Fibroblast of pulmonary artery (primary cell): ENCODE results near the gene SLC12A1.

ENCODE experiments used
- DNase-seq: peaks from one replicate; pipeline ENCODE4 v3.0.0-alpha.2; 2010; ENCODE audit warnings: low read depth
- H3K4me3 ChIP-seq: replicated peaks from 2 replicates; pipeline ENCODE4 v1.5.1; 2011; ENCODE audit warnings: low read depth, mild to moderate bottlenecking, control low read depth, low read length, moderate library complexity
- TF ChIP-seq, protein P1 (sequence below): IDR thresholded peaks from 2 replicates; pipeline ENCODE4 v1.5.1; 2011; ENCODE audit warnings: mild to moderate bottlenecking, control low read depth, low read length, inconsistent platforms; ENCODE audit errors: missing control alignments

Gene SLC12A1

DNA sequence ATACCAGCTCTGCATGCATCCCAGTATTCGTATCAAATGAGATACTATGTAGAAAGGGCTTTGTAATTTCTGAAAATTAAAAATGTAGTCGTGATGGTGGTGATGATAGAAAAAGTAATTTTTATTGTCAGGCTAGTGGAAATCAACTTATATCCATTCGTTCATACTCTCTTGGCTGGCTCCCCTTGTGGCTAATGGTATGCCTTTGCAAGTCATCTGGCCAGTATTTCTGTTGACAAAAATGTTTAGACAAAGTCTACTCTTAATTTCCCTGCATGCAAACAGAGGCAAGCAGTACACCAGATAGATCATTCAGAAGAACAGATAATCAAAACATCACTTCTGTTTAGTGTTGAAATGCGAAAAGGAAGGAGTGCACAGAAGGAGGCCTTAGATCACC is 75.6 kb downstream of the SLC12A1 start:
- TF ChIP-seq, protein P1, sequence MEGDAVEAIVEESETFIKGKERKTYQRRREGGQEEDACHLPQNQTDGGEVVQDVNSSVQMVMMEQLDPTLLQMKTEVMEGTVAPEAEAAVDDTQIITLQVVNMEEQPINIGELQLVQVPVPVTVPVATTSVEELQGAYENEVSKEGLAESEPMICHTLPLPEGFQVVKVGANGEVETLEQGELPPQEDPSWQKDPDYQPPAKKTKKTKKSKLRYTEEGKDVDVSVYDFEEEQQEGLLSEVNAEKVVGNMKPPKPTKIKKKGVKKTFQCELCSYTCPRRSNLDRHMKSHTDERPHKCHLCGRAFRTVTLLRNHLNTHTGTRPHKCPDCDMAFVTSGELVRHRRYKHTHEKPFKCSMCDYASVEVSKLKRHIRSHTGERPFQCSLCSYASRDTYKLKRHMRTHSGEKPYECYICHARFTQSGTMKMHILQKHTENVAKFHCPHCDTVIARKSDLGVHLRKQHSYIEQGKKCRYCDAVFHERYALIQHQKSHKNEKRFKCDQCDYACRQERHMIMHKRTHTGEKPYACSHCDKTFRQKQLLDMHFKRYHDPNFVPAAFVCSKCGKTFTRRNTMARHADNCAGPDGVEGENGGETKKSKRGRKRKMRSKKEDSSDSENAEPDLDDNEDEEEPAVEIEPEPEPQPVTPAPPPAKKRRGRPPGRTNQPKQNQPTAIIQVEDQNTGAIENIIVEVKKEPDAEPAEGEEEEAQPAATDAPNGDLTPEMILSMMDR = no peak
- H3K4me3 ChIP-seq = no peak overlapping the region
- DNase-seq = no peak

GRCh38 chr15:48282216-48282615 is 76.1 kb downstream of the SLC12A1 start:
- TF ChIP-seq, protein P1 = no peak
- peak; percentile 18 for DNase-seq
- H3K4me3 ChIP-seq = no peak overlapping the region

DNA sequence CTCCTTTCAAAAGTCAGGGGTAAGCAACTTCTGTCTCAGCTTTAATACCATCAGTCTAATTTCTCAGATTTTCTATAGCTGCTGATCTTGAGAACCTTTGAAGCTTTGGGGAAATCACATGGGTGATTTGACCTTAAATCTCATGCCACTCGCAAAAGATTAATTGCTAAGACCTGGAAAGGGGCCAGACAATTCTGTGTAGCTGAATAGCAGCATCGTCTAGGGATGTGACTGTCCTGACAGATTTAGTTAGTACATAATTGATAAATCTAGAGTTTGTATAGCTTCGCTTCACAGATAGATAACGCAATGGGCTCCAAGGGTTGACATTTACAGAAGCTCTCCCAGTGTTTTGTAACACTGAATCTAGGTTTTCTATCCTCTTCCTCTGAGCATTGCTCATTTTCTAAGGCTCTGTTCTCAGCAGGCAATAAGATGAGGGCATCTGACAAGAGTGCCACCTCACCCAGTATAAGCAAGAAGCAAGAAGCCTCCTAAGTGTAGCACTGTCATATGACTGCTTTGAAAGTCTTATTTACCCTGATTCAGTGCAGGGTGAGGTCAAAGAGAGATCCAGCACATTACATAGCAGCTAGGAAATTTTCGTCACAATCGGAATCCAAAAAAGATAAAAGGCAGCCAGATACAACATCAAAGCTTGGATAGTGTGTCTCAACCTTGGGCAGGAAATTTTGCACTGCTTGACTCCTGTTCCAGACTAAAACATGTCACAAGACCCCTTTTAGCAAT is 77.5 kb downstream of the SLC12A1 start:
- DNase-seq = peak; percentile 3
- TF ChIP-seq, protein P1 = no peak
- no peak overlapping the region for H3K4me3 ChIP-seq

DNA sequence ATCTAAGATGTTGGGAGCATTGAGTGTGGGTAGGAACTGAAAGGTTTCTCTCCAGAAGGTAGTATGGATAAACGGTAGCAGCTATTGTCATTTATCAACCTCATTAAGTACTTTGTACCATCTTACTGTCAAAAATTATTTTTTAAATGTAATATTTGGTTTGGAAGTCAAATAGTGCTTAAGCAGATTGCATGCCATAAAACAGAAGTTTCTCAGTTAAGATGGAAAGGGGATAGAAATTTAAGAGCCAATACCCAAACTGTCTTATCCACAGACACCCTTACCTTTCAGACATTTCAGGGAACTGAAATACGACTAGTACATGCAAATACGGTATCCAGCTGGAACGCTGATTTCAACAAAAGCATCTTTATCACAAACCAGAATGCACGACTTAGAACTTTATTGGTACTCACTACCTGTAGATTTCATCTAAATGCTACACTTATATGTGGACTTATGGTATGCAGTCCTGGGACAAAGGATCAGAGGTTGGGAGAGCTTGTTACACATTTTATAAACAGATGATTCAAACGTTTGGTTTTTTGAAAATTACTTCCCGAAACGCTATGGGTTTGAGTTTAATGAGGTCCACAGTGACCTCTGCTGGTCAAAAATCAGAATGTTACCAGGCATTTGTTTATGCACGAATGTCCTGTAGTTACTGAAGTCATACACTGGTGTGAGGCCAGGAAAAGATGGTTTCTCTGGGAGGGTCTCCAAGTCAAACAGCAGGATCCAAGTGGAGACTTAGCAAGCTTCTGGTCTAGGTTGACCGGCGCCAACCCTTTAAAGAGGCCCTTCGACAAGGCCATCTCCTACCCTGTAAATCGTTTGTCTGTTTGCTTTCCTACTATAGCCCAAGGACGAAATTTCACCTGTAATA is 79.5 kb downstream of the SLC12A1 start:
- peak overlapping the region; percentile 43 for H3K4me3 ChIP-seq
- DNase-seq = peak; percentile 88
- TF ChIP-seq, protein P1 = peak; percentile 69

- DNase-seq = no peak
- TF ChIP-seq, protein P1 = no peak
- no peak overlapping the region for H3K4me3 ChIP-seq
Measured at GRCh38 chr15:48289628-48290027, 83.5 kb downstream of the SLC12A1 start.

GRCh38 chr15:48292458-48292857 is 86.4 kb downstream of the SLC12A1 start:
- TF ChIP-seq, protein P1 = no peak
- DNase-seq = no peak
- no peak overlapping the region for H3K4me3 ChIP-seq
